ENCODE data around the gene UQCC3. TPM values are rescaled to one million over a fixed set of nuclear protein-coding genes. Genes with fewer than 3 reads are reported as not detected.

Gene UQCC3
- total RNA-seq, 1 donor from 2014 or later = 15.0 TPM

GRCh38 chr11:62645671-62645945 is 25.9 kb upstream of the UQCC3 start:
- peaks cover 22% of the 10 kb centered on the region for H3K4me1 Mint-ChIP-seq
- DNase-seq (ENCODE audit: low read depth, low spot score) = no peak
- no peak for TF ChIP-seq CTCF (conservative IDR thresholded peaks at IDR 0.05)
- peaks cover 3% of the 10 kb centered on the region for H3K27me3 Mint-ChIP-seq (ENCODE audit: low read depth)
- peaks cover 2% of the 10 kb centered on the region for H3K36me3 Mint-ChIP-seq (ENCODE audit: low read depth)
- H3K9me3 Mint-ChIP-seq = no peaks in the 10 kb centered on the region
- peak overlapping the region; percentile 99 for H3K27ac Mint-ChIP-seq (ENCODE audit: unreplicated experiment)
- peak overlapping the region; percentile 99 for H3K4me3 Mint-ChIP-seq

GRCh38 chr11:62645946-62646824 is 25.3 kb upstream of the UQCC3 start, which contains the start of gene GANAB:
Gene GANAB (minus strand): TSS chr11:62646613. CDS start chr11:62646599, 14 bp downstream.
- H3K27me3 Mint-ChIP-seq (ENCODE audit: low read depth) = peaks cover 3% of the 10 kb centered on the region
- H3K9me3 Mint-ChIP-seq = no peaks in the 10 kb centered on the region
- H3K36me3 Mint-ChIP-seq (ENCODE audit: low read depth) = peaks cover 2% of the 10 kb centered on the region
- DNase-seq (ENCODE audit: low read depth, low spot score) = peak; percentile 98
- peak within 1 kb of the TSS; percentile 99 for H3K27ac Mint-ChIP-seq (ENCODE audit: unreplicated experiment)
- peaks cover 18% of the 10 kb centered on the region for H3K4me1 Mint-ChIP-seq
- peak within 1 kb of the TSS; percentile 99 for H3K4me3 Mint-ChIP-seq
- no peak for TF ChIP-seq CTCF (conservative IDR thresholded peaks at IDR 0.05)

- no peak for TF ChIP-seq CTCF (conservative IDR thresholded peaks at IDR 0.05)
- Mint-ChIP-seq H3K27me3 (ENCODE audit: low read depth) (peaks cover 3% of the 10 kb centered on the region), H3K4me1 (peaks cover 18% of the 10 kb centered on the region), H3K4me3 (peak overlapping the region; percentile 99), H3K27ac (ENCODE audit: unreplicated experiment) (peak overlapping the region; percentile 99), H3K36me3 (ENCODE audit: low read depth) (peaks cover 2% of the 10 kb centered on the region), H3K9me3 (no peaks in the 10 kb centered on the region)
- DNase-seq (ENCODE audit: low read depth, low spot score) = no peak
Observed at GRCh38 chr11:62646825-62647608, 24.5 kb upstream of the UQCC3 start.

GRCh38 chr11:62647609-62648005 is 23.9 kb upstream of the UQCC3 start:
- Mint-ChIP-seq H3K27me3 (ENCODE audit: low read depth) (peaks cover 3% of the 10 kb centered on the region), H3K4me3 (no peak overlapping the region)

More at GRCh38 chr11:62647609-62648005, 23.9 kb upstream of the UQCC3 start:
- Mint-ChIP-seq H3K36me3 (ENCODE audit: low read depth) (peaks cover 2% of the 10 kb centered on the region), H3K27ac (ENCODE audit: unreplicated experiment) (no peak overlapping the region), H3K4me1 (peaks cover 23% of the 10 kb centered on the region), H3K9me3 (no peaks in the 10 kb centered on the region)
- TF ChIP-seq CTCF (conservative IDR thresholded peaks at IDR 0.05) = no peak
- DNase-seq (ENCODE audit: low read depth, low spot score) = no peak

All from neural crest cell (in vitro differentiated cells).